Muscle of leg (tissue), 11 donors: ENCODE results near the gene BIN1. TPM values are rescaled to one million over a fixed set of nuclear protein-coding genes. Genes with fewer than 3 reads are reported as not detected.

Experiments
- DNase-seq: peaks from one replicate; pipeline ENCODE4 v3.0.0; 2013
- H3K27ac ChIP-seq: one replicate; pipeline ENCODE4 v1.5.1; 2013; ENCODE audit warnings: mild to moderate bottlenecking, low read length, control low read depth
- H3K27me3 ChIP-seq: one replicate; pipeline ENCODE4 v1.6.1; 2013; ENCODE audit warnings: low read length; ENCODE audit not compliant: control insufficient read depth, insufficient read depth
- H3K36me3 ChIP-seq: one replicate; pipeline ENCODE4 v1.6.1; 2013; ENCODE audit warnings: low read length; ENCODE audit not compliant: control insufficient read depth, insufficient read depth
- H3K4me1 ChIP-seq: one replicate; pipeline ENCODE4 v1.6.1; 2013; ENCODE audit warnings: low read length; ENCODE audit not compliant: control insufficient read depth, insufficient read depth
- H3K4me3 ChIP-seq: one replicate; pipeline ENCODE4 v1.5.1; 2013; ENCODE audit warnings: low read length, control low read depth
- H3K9me3 ChIP-seq: replicated peaks from 2 replicates; pipeline ENCODE4 v1.6.1; 2013; ENCODE audit warnings: low read depth, low read length; ENCODE audit not compliant: control insufficient read depth
- WGBS: methylation state at CpG from one replicate; pipeline ENCODE4 v1.1.5; 2013; ENCODE audit warnings: missing lambda C conversion rate; ENCODE audit not compliant: insufficient coverage; 5-methylcytosine and 5-hydroxymethylcytosine counted together
- polyA plus RNA-seq, 8 donors: library from polyadenylated mRNA; unstranded; fragments of 120-200 nt; gene quantifications; one replicate each; pipeline versions ENCODE4 v1.2.1 to v1.2.3, GENCODE V29; 2013; ENCODE audit warnings: inconsistent platforms in 1 of 8, low replicate concordance in 1 of 8; ENCODE audit not compliant: insufficient read length in 8 of 8, insufficient read depth in 1 of 8
- total RNA-seq: library from RNA; stranded (reverse); fragments of 120-200 nt; gene quantifications from one replicate; pipeline ENCODE4 v1.2.4, GENCODE V29; 2013

The BIN1 gene
- total and polyA plus RNA-seq, 9 donors = 556 to 946 (median 831) TPM

GRCh38 chr2:127063701-127064590 lies 43.0 kb downstream of the BIN1 start:
- DNase-seq = no peak
- Histone ChIP-seq H3K36me3 (peaks cover 85% of the 10 kb centered on the region), H3K4me1 (peaks cover 68% of the 10 kb centered on the region), H3K4me3 (no peak overlapping the region), H3K27me3 (no peaks in the 10 kb centered on the region), H3K27ac (peak overlapping the region; percentile 93), H3K9me3 (no peaks in the 10 kb centered on the region)
- WGBS = 84% methylated on average over 26 of the region's 28 CpGs

GRCh38 chr2:127061375-127062273 lies 45.3 kb downstream of the BIN1 start:
- Histone ChIP-seq H3K4me3 (no peak overlapping the region), H3K9me3 (no peaks in the 10 kb centered on the region), H3K36me3 (peaks cover 92% of the 10 kb centered on the region), H3K4me1 (peaks cover 56% of the 10 kb centered on the region), H3K27me3 (no peaks in the 10 kb centered on the region), H3K27ac (peak overlapping the region; percentile 70)
- DNase-seq = peak; percentile 79
- WGBS = 65% methylated on average over 15 of the region's 23 CpGs

GRCh38 chr2:127060264-127060945 lies 46.5 kb downstream of the BIN1 start:
- WGBS = 88% methylated on average over 29 of the region's 30 CpGs
- DNase-seq = no peak
- Histone ChIP-seq H3K4me1 (peaks cover 53% of the 10 kb centered on the region), H3K27me3 (no peaks in the 10 kb centered on the region), H3K36me3 (peaks cover 88% of the 10 kb centered on the region), H3K27ac (peak overlapping the region; percentile 13), H3K9me3 (no peaks in the 10 kb centered on the region), H3K4me3 (no peak overlapping the region)

GRCh38 chr2:127059559-127059958 lies 47.4 kb downstream of the BIN1 start:
- DNase-seq = no peak
- H3K27me3 ChIP-seq = no peaks in the 10 kb centered on the region
- no peaks in the 10 kb centered on the region for H3K9me3 ChIP-seq
- H3K27ac ChIP-seq = no peak overlapping the region
- peaks cover 51% of the 10 kb centered on the region for H3K4me1 ChIP-seq
- peaks cover 83% of the 10 kb centered on the region for H3K36me3 ChIP-seq
- H3K4me3 ChIP-seq = no peak overlapping the region
- 91% methylated on average over 8 of the region's 10 CpGs for WGBS

- Histone ChIP-seq H3K27me3 (no peaks in the 10 kb centered on the region), H3K4me3 (no peak overlapping the region), H3K36me3 (peaks cover 79% of the 10 kb centered on the region), H3K27ac (no peak overlapping the region), H3K4me1 (peaks cover 49% of the 10 kb centered on the region), H3K9me3 (no peaks in the 10 kb centered on the region)
- 56% methylated on average over 13 of the region's 14 CpGs for WGBS
- DNase-seq = no peak
Measured at GRCh38 chr2:127058954-127059252, 48.1 kb downstream of the BIN1 start.

- H3K4me3 ChIP-seq = no peak overlapping the region
- H3K4me1 ChIP-seq = peaks cover 51% of the 10 kb centered on the region
- WGBS = 50% methylated on average over 8 of the region's 11 CpGs
- no peaks in the 10 kb centered on the region for H3K27me3 ChIP-seq
- peaks cover 79% of the 10 kb centered on the region for H3K36me3 ChIP-seq
- DNase-seq = no peak
- H3K27ac ChIP-seq = no peak overlapping the region
- no peaks in the 10 kb centered on the region for H3K9me3 ChIP-seq
Measured at GRCh38 chr2:127058246-127058953, 48.6 kb downstream of the BIN1 start.

- Histone ChIP-seq H3K9me3 (no peaks in the 10 kb centered on the region), H3K27ac (no peak overlapping the region), H3K27me3 (no peaks in the 10 kb centered on the region), H3K4me1 (peaks cover 57% of the 10 kb centered on the region), H3K36me3 (peaks cover 78% of the 10 kb centered on the region), H3K4me3 (no peak overlapping the region)
- DNase-seq = no peak
- WGBS = 84% methylated on average over 15 of the region's 31 CpGs
Measured at GRCh38 chr2:127057371-127058245, 49.3 kb downstream of the BIN1 start.

- Histone ChIP-seq H3K27ac (peak overlapping the region; percentile 3), H3K27me3 (no peaks in the 10 kb centered on the region), H3K36me3 (peaks cover 75% of the 10 kb centered on the region), H3K9me3 (no peaks in the 10 kb centered on the region), H3K4me1 (peaks cover 52% of the 10 kb centered on the region), H3K4me3 (no peak overlapping the region)
- no peak for DNase-seq
- WGBS = 82% methylated on average over 13 of the region's 25 CpGs
Measured at GRCh38 chr2:127056631-127057370, 50.2 kb downstream of the BIN1 start.
